ENCODE results near the gene C6orf15. TPM values are rescaled to one million over a fixed set of nuclear protein-coding genes. Genes with fewer than 3 reads are reported as not detected.

Gene C6orf15
- total RNA-seq, 2 experiments from 2014 or later = not detected

DNA sequence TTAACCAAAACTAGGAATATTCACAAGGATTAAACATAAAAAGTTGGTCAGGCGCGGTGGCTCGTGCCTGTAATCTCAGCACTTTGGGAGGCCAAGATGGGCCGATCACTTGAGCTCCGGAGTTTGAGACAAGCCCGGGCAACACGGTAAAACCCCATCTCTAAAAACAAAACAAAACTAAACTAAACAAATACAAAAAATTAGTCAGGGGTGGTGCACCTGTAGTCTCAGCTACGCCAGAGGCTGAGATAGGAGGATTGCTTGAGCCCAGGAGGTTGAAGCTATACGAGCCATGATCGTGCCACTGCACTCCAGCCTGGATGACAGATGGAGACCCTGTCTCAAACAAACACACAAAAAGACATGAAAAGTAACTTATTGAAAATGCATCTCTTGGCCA, 23.3 kb upstream of the C6orf15 start:
- H3K36me3 Mint-ChIP-seq (ENCODE audit: low read depth) = no peaks in the 10 kb centered on the region
- Histone ChIP-seq H3K27ac (ENCODE audit: low read depth in 1 of 2, low read length in 2 of 2) (no peak overlapping the region), H3K4me1 (ENCODE audit: insufficient read depth, low read length) (peaks cover 9% of the 10 kb centered on the region), H3K36me3 (ENCODE audit: insufficient read depth, low read length) (no peaks in the 10 kb centered on the region), H3K9me3 (ENCODE audit: control insufficient read depth in 1 of 2, insufficient read depth in 1 of 2, low read length in 2 of 2) (no peaks in the 10 kb centered on the region), H3K27me3 (ENCODE audit: control insufficient read depth in 1 of 2, insufficient read depth in 2 of 2, low read length in 2 of 2) (no peaks in the 10 kb centered on the region), H3K4me3 (ENCODE audit: low read length) (no peak overlapping the region)
- no peak overlapping the region for H3K4me3 Mint-ChIP-seq
- no peaks in the 10 kb centered on the region for H3K27me3 Mint-ChIP-seq
- H3K4me1 Mint-ChIP-seq (ENCODE audit: low read depth) = peaks cover 6% of the 10 kb centered on the region
- no peak for DNase-seq
- intact Hi-C loops (cut with DNase I, micrococcal nuclease) = loop anchor here in 1 of 2 experiments (2.0 kb wide), 1 partner anchor 253 kb away; no protein-coding TSS in a partner anchor
- no peak overlapping the region for H3K27ac Mint-ChIP-seq
- ChIA-PET CTCF (no interaction called here), POLR2A (no interaction called here)
- TF ChIP-seq, protein P1, sequence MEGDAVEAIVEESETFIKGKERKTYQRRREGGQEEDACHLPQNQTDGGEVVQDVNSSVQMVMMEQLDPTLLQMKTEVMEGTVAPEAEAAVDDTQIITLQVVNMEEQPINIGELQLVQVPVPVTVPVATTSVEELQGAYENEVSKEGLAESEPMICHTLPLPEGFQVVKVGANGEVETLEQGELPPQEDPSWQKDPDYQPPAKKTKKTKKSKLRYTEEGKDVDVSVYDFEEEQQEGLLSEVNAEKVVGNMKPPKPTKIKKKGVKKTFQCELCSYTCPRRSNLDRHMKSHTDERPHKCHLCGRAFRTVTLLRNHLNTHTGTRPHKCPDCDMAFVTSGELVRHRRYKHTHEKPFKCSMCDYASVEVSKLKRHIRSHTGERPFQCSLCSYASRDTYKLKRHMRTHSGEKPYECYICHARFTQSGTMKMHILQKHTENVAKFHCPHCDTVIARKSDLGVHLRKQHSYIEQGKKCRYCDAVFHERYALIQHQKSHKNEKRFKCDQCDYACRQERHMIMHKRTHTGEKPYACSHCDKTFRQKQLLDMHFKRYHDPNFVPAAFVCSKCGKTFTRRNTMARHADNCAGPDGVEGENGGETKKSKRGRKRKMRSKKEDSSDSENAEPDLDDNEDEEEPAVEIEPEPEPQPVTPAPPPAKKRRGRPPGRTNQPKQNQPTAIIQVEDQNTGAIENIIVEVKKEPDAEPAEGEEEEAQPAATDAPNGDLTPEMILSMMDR (IDR thresholded peaks at IDR 0.05) = no peak
- no peak for ATAC-seq (ENCODE audit: poor library complexity)
- H3K9me3 Mint-ChIP-seq = no peaks in the 10 kb centered on the region

DNA sequence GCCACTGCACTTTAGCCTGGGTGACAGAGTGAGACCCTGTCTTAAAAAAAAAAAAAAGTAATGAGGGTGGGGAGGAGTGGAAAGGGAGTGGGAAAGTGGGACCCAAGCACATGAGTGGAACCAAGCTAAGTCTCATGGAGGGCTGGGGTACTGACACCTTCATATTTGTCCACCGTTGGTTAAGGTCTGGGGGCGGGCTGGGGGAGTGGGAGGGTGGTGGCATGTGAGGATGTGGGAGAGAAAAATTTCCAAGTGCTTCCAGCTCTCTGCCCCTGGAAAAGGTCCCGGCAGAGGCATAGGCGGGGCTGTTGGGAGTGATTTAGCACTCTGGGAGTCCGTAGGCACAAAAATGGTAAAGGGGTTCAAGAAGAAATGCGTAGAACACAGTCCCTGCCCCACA, 20.4 kb upstream of the C6orf15 start:
- ATAC-seq (ENCODE audit: poor library complexity) (no peak), DNase-seq (no peak)
- Mint-ChIP-seq H3K9me3 (no peaks in the 10 kb centered on the region), H3K27ac (no peak overlapping the region), H3K36me3 (ENCODE audit: low read depth) (no peaks in the 10 kb centered on the region), H3K4me1 (ENCODE audit: low read depth) (peaks cover 11% of the 10 kb centered on the region), H3K4me3 (no peak overlapping the region), H3K27me3 (peaks cover 6% of the 10 kb centered on the region)
- Histone ChIP-seq H3K9me3 (ENCODE audit: control insufficient read depth in 1 of 2, insufficient read depth in 1 of 2, low read length in 2 of 2) (no peaks in the 10 kb centered on the region), H3K4me3 (ENCODE audit: low read length) (no peak overlapping the region), H3K27me3 (ENCODE audit: control insufficient read depth in 1 of 2, insufficient read depth in 2 of 2, low read length in 2 of 2) (no peaks in the 10 kb centered on the region), H3K4me1 (ENCODE audit: insufficient read depth, low read length) (peaks cover 12% of the 10 kb centered on the region), H3K27ac (ENCODE audit: low read depth in 1 of 2, low read length in 2 of 2) (no peak overlapping the region), H3K36me3 (ENCODE audit: insufficient read depth, low read length) (no peaks in the 10 kb centered on the region)
- ChIA-PET CTCF (interaction anchor here (0.8 kb wide), 1 partner anchor 234 kb away, joined by 3 read pairs; no protein-coding TSS in a partner anchor), POLR2A (interaction anchor here (1.0 kb wide), 1 partner anchor 60 kb away, joined by 3 read pairs; no protein-coding TSS in a partner anchor)
- TF ChIP-seq, protein P1 (IDR thresholded peaks at IDR 0.05) = no peak
- intact Hi-C loops (cut with DNase I, micrococcal nuclease) = no loop called here

DNA sequence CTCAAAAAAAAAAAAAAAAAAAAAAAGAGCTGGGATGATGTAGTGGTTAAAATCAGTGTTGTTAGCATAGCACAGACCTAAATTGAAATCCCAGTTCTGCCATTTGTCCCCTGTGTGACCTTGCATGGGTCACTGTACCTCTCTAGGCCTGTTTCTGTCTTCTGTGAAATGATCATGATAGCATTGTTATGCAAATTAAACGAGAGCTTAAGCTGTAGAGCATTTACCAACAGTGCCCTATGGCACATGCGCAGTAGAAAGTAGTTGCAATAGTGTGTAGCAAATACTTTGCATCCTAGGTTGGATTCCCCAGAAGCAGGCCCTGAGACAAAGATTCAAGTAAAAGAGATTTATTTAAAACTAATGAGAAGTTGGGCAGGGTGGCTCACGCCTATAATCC, 19.2 kb upstream of the C6orf15 start:
- ChIA-PET POLR2A (no interaction called here), CTCF (interaction anchor here (0.6 kb wide), 1 partner anchor 28 kb away, joined by 3 read pairs; no protein-coding TSS in a partner anchor)
- H3K4me1 ChIP-seq (ENCODE audit: insufficient read depth, low read length) = peaks cover 8% of the 10 kb centered on the region
- H3K4me3 Mint-ChIP-seq = no peak overlapping the region
- H3K4me3 ChIP-seq (ENCODE audit: low read length) = no peak overlapping the region
- intact Hi-C loops (cut with DNase I, micrococcal nuclease) = no loop called here
- no peaks in the 10 kb centered on the region for H3K9me3 ChIP-seq (ENCODE audit: control insufficient read depth in 1 of 2, insufficient read depth in 1 of 2, low read length in 2 of 2)
- no peak overlapping the region for H3K27ac ChIP-seq (ENCODE audit: low read depth in 1 of 2, low read length in 2 of 2)
- no peaks in the 10 kb centered on the region for H3K36me3 ChIP-seq (ENCODE audit: insufficient read depth, low read length)
- peaks cover 6% of the 10 kb centered on the region for H3K4me1 Mint-ChIP-seq (ENCODE audit: low read depth)
- no peak for DNase-seq
- H3K27ac Mint-ChIP-seq = no peak overlapping the region
- TF ChIP-seq, protein P1 (IDR thresholded peaks at IDR 0.05) = no peak
- H3K36me3 Mint-ChIP-seq (ENCODE audit: low read depth) = no peaks in the 10 kb centered on the region
- no peaks in the 10 kb centered on the region for H3K9me3 Mint-ChIP-seq
- H3K27me3 ChIP-seq (ENCODE audit: control insufficient read depth in 1 of 2, insufficient read depth in 2 of 2, low read length in 2 of 2) = no peaks in the 10 kb centered on the region
- peaks cover 6% of the 10 kb centered on the region for H3K27me3 Mint-ChIP-seq
- ATAC-seq (ENCODE audit: poor library complexity) = no peak

All from CD4-positive, alpha-beta T cell (primary cell).